ENCODE measurements around the gene HIPK3. TPM values are rescaled to one million over a fixed set of nuclear protein-coding genes. Genes with fewer than 3 reads are reported as not detected.

The HIPK3 gene
- total RNA-seq, 5 donors from 2014 or later (not counting 1 experiment from before 2014, with no cell fraction given), result 47.2 to 70.2 (median 65.0) TPM

DNA sequence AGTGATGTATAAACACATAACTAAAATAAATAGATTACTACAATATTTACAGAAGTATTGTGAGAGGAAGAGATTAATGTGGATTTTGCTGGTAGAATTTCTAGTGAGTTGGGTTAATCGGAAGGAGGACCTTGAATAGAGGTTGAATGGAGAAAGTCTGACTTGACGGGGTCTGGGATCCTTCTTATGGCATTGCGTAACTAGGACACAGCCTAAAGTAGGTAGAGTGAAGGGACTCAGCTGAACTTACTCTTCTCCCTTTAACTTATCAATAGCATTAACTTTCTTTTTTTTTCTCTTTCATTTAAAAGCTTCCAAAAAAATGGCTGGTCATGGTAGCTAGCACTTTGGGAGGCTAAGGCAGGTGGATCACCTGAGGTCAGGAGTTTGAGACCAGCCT is 139.2 kb downstream of the HIPK3 start:
- no CpG with 5 or more reads among the region's 3 CpGs for WGBS (ENCODE audit: insufficient coverage)
- ATAC-seq (replicated peaks in 1 of 4) (no peak), DNase-seq (no peak)
- Mint-ChIP-seq H3K27ac (no peak overlapping the region), H3K27me3 (peaks cover 14 to 15% of the 10 kb centered on the region in 2 donors), H3K4me1 (no peaks in the 10 kb centered on the region), H3K4me3 (no peak overlapping the region), H3K36me3 (no peaks in the 10 kb centered on the region), H3K9me3 (no peaks in the 10 kb centered on the region)
- peaks cover 0 to 15% of the 10 kb centered on the region in 2 experiments for H3K27me3 ChIP-seq (replicated peaks in 1 of 2; ENCODE audit: control insufficient read depth in 2 of 2, extremely low read depth in 1 of 2, insufficient read depth in 2 of 2, low read length in 1 of 2)
- no peak overlapping the region for H3K4me3 ChIP-seq (ENCODE audit: control insufficient read depth in 1 of 2, extremely low read depth in 1 of 2, low read length in 1 of 2)
- H3K36me3 ChIP-seq (ENCODE audit: control insufficient read depth in 2 of 2, extremely low read depth in 1 of 2, insufficient read depth in 1 of 2, low read length in 1 of 2), result no peaks in the 10 kb centered on the region
- H3K4me1 ChIP-seq (ENCODE audit: control insufficient read depth in 1 of 2, extremely low read depth in 1 of 2, insufficient read depth in 2 of 2, low read length in 2 of 2), result no peaks in the 10 kb centered on the region
- CTCF ChIA-PET, result no interaction called here
- H3K27ac ChIP-seq (ENCODE audit: low read length), result no peak overlapping the region
- POLR2A ChIA-PET, result no interaction called here
- H3K9me3 ChIP-seq, result no peaks in the 10 kb centered on the region

DNA sequence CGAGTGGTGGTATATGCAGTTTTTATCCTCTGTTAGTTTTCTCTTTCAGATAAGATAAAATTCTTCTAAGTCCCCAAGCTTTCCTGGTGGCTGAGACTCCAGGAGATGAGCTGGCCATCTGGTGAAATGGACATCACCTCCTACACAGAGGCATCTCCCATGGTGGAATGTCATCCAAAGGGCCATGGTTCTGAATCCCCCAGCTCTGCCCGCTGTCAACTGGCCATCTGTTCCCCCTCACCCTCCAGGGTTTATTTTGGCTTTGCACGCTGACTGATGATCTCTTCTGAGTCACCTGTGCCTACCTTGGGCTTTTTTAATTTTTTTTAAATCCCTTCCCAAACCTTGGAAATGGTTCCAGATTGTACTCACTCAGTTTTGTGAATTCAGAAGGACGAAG is 142.2 kb downstream of the HIPK3 start:
- no peak overlapping the region for H3K27ac ChIP-seq (ENCODE audit: low read length)
- no peaks in the 10 kb centered on the region for H3K36me3 ChIP-seq (ENCODE audit: control insufficient read depth in 2 of 2, extremely low read depth in 1 of 2, insufficient read depth in 1 of 2, low read length in 1 of 2)
- H3K4me1 Mint-ChIP-seq, result no peaks in the 10 kb centered on the region
- peaks cover 9 to 12% of the 10 kb centered on the region in 2 donors for H3K27me3 Mint-ChIP-seq
- no peak overlapping the region for H3K4me3 Mint-ChIP-seq
- H3K27me3 ChIP-seq (replicated peaks in 1 of 2; ENCODE audit: control insufficient read depth in 2 of 2, extremely low read depth in 1 of 2, insufficient read depth in 2 of 2, low read length in 1 of 2), result peaks cover 0 to 21% of the 10 kb centered on the region in 2 experiments
- CTCF ChIA-PET, result interaction anchor here in 1 of 2 donors (0.5 kb wide), 1 partner anchor 13 kb away, joined by 3 read pairs; no protein-coding TSS in a partner anchor
- H3K9me3 Mint-ChIP-seq, result no peaks in the 10 kb centered on the region
- WGBS (ENCODE audit: insufficient coverage), result 43% methylated on average over 1 of the region's 4 CpGs
- no peaks in the 10 kb centered on the region for H3K4me1 ChIP-seq (ENCODE audit: control insufficient read depth in 1 of 2, extremely low read depth in 1 of 2, insufficient read depth in 2 of 2, low read length in 2 of 2)
- H3K9me3 ChIP-seq, result no peaks in the 10 kb centered on the region
- no peaks in the 10 kb centered on the region for H3K36me3 Mint-ChIP-seq
- H3K27ac Mint-ChIP-seq, result no peak overlapping the region
- POLR2A ChIA-PET, result no interaction called here
- ATAC-seq (replicated peaks in 1 of 4) (no peak), DNase-seq (no peak)
- no peak overlapping the region for H3K4me3 ChIP-seq (ENCODE audit: control insufficient read depth in 1 of 2, extremely low read depth in 1 of 2, low read length in 1 of 2)

DNA sequence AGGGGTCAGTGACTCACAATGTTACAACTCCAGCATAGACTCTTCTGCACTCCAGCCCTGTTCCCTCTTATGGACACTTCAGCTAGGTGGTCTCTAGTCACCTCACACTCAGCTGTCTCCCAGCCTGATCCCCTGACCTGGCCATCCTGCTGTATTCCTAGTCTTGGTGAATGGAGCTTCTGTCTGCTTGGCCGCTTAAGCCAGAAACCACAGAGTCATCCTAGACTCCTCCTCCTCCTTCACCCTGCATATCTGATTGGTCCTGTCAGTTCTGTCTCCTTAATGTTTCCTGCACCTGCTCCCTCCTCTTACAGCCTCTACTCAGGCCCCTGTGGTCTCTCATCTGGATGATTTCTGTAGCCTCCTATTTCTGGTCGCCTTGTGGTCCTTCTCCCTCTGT is 144.9 kb downstream of the HIPK3 start:
- CTCF ChIA-PET, result no interaction called here
- ATAC-seq (replicated peaks in 1 of 4), result no peak

DNA sequence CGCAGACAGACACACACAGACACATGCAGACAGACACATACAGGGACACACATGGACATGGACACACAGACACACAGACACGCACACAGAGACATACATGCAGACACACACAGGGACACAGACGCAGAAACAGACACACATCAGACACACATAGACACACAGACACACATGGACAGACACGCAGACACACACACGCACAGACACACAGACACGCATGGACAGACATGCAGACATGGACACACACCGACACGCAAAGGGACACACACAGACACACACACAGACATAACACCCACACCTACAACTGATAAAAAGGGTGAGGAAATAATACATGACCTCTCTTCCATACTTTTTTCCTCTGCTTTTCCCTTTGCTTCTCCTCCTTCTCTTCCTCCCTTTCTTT is 146.2 kb downstream of the HIPK3 start:
- Mint-ChIP-seq H3K4me1 (no peaks in the 10 kb centered on the region), H3K4me3 (no peak overlapping the region), H3K27me3 (peaks cover 4 to 18% of the 10 kb centered on the region in 2 donors), H3K9me3 (no peaks in the 10 kb centered on the region), H3K36me3 (no peaks in the 10 kb centered on the region), H3K27ac (no peak overlapping the region)
- H3K36me3 ChIP-seq (ENCODE audit: control insufficient read depth in 2 of 2, extremely low read depth in 1 of 2, insufficient read depth in 1 of 2, low read length in 1 of 2), result no peaks in the 10 kb centered on the region
- POLR2A ChIA-PET, result no interaction called here
- DNase-seq (no peak), ATAC-seq (replicated peaks in 1 of 4) (no peak)
- WGBS (ENCODE audit: insufficient coverage), result 96% methylated on average over 8 of the region's 8 CpGs
- H3K4me3 ChIP-seq (ENCODE audit: control insufficient read depth in 1 of 2, extremely low read depth in 1 of 2, low read length in 1 of 2), result no peak overlapping the region
- H3K9me3 ChIP-seq, result no peaks in the 10 kb centered on the region
- H3K27me3 ChIP-seq (replicated peaks in 1 of 2; ENCODE audit: control insufficient read depth in 2 of 2, extremely low read depth in 1 of 2, insufficient read depth in 2 of 2, low read length in 1 of 2), result peaks cover 0 to 18% of the 10 kb centered on the region in 2 experiments
- CTCF ChIA-PET, result no interaction called here
- H3K27ac ChIP-seq (ENCODE audit: low read length), result no peak overlapping the region
- no peaks in the 10 kb centered on the region for H3K4me1 ChIP-seq (ENCODE audit: control insufficient read depth in 1 of 2, extremely low read depth in 1 of 2, insufficient read depth in 2 of 2, low read length in 2 of 2)

More for the DNA sequence above, 144.9 kb downstream of the HIPK3 start:
- peaks cover 0 to 15% of the 10 kb centered on the region in 2 experiments for H3K27me3 ChIP-seq (replicated peaks in 1 of 2; ENCODE audit: control insufficient read depth in 2 of 2, extremely low read depth in 1 of 2, insufficient read depth in 2 of 2, low read length in 1 of 2)
- 36% methylated on average over 2 of the region's 2 CpGs for WGBS (ENCODE audit: insufficient coverage)
- H3K36me3 ChIP-seq (ENCODE audit: control insufficient read depth in 2 of 2, extremely low read depth in 1 of 2, insufficient read depth in 1 of 2, low read length in 1 of 2), result no peaks in the 10 kb centered on the region
- H3K4me3 ChIP-seq (ENCODE audit: control insufficient read depth in 1 of 2, extremely low read depth in 1 of 2, low read length in 1 of 2), result no peak overlapping the region
- no peak for DNase-seq
- H3K27ac Mint-ChIP-seq, result no peak overlapping the region
- H3K27me3 Mint-ChIP-seq, result peaks cover 2 to 12% of the 10 kb centered on the region in 2 donors
- no peak overlapping the region for H3K4me3 Mint-ChIP-seq
- H3K9me3 ChIP-seq, result no peaks in the 10 kb centered on the region
- H3K27ac ChIP-seq (ENCODE audit: low read length), result no peak overlapping the region
- H3K4me1 Mint-ChIP-seq, result no peaks in the 10 kb centered on the region
- H3K9me3 Mint-ChIP-seq, result no peaks in the 10 kb centered on the region
- POLR2A ChIA-PET, result no interaction called here
- no peaks in the 10 kb centered on the region for H3K4me1 ChIP-seq (ENCODE audit: control insufficient read depth in 1 of 2, extremely low read depth in 1 of 2, insufficient read depth in 2 of 2, low read length in 2 of 2)
- no peaks in the 10 kb centered on the region for H3K36me3 Mint-ChIP-seq

DNA sequence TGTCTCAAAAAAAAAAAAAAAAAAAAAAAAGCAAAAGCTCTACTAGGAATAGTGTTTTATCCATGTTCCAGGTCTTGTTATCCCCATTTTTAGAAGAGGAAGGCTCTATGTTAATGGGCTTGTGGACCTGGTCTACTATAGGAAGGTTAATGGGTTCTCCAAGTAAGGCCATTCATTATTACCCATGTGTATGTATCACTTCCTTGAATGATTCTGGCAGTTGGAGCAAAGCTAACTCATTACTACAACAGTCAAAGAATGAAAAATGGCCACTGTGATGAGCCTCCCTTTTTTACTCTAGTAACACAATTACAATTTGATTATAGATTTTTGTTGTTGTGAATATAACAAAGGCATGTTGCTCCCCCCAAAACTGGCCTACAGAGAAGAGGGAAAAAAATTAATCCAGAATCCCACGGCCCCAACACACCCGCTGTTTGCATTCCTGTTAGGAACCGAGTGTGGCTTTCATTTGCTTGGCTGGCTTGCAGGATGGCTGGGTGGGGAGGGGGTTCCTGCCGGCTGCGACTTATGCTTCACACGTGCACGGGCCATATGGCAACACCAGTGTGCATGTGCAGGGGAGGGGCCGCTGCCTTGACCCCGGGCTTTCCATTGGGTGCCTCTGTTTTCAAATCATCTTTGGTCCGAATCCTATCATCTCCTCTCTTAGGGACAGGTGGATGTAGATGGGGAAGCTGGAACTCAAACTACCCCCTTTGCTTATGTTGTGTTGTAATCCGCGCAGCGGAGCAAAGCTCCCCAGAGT is 148.8 kb downstream of the HIPK3 start:
- Mint-ChIP-seq H3K27me3 (peaks cover 7 to 15% of the 10 kb centered on the region in 2 donors), H3K9me3 (no peaks in the 10 kb centered on the region), H3K4me1 (no peaks in the 10 kb centered on the region), H3K36me3 (no peaks in the 10 kb centered on the region), H3K27ac (no peak overlapping the region), H3K4me3 (no peak overlapping the region)
- no peak overlapping the region for H3K4me3 ChIP-seq (ENCODE audit: control insufficient read depth in 1 of 2, extremely low read depth in 1 of 2, low read length in 1 of 2)
- no peak overlapping the region for H3K27ac ChIP-seq (ENCODE audit: low read length)
- WGBS (ENCODE audit: insufficient coverage), result 77% methylated on average over 3 of the region's 13 CpGs
- H3K36me3 ChIP-seq (ENCODE audit: control insufficient read depth in 2 of 2, extremely low read depth in 1 of 2, insufficient read depth in 1 of 2, low read length in 1 of 2), result no peaks in the 10 kb centered on the region
- no peaks in the 10 kb centered on the region for H3K9me3 ChIP-seq
- CTCF ChIA-PET, result interaction anchor here in 1 of 2 donors (0.7 kb wide), 1 partner anchor 241 kb away, joined by 5 read pairs; no protein-coding TSS in a partner anchor
- POLR2A ChIA-PET, result interaction anchor here in 1 of 2 donors (0.5 kb wide), 1 partner anchor 369 kb away, joined by 9 read pairs; no protein-coding TSS in a partner anchor
- no peak for ATAC-seq (replicated peaks in 1 of 4)
- peaks cover 5 to 9% of the 10 kb centered on the region in 2 experiments for H3K27me3 ChIP-seq (replicated peaks in 1 of 2; ENCODE audit: control insufficient read depth in 2 of 2, extremely low read depth in 1 of 2, insufficient read depth in 2 of 2, low read length in 1 of 2)
- H3K4me1 ChIP-seq (ENCODE audit: control insufficient read depth in 1 of 2, extremely low read depth in 1 of 2, insufficient read depth in 2 of 2, low read length in 2 of 2), result no peaks in the 10 kb centered on the region
- DNase-seq, result no peak

Other genes with a start within 250 kb of the HIPK3 start
- 1 to 10 TPM; 2.1 to 5.3 (median 2.5) TPM for gene DEPDC7, start 241.5 kb upstream of the HIPK3 start, total RNA-seq
- 10 to 100 TPM; 12.8 to 20.3 (median 15.1) TPM for gene TCP11L1, start 217.8 kb upstream of the HIPK3 start, total RNA-seq
- gene CSTF3, start 95.9 kb upstream of the HIPK3 start, total RNA-seq, result 10 to 100 TPM; 17.3 to 27.1 (median 24.9) TPM
- under 1 TPM in 1 of 5 donors, not detected in 4; 0.09 TPM for gene KIAA1549L, start 118.7 kb downstream of the HIPK3 start, total RNA-seq

Data from T-cell (primary cell).